GM21390 (cell line): ENCODE measurements around the gene GOLGA8J.
"Not testable (repeated sequence)": the region's sequence is repeated elsewhere in the genome, so short reads cannot be mapped to it uniquely, and the experiment has no call there.

ENCODE experiments used
- ATAC-seq: cut with Tn5 transposase; IDR thresholded peaks from one replicate; pipeline ENCODE4 v1.9.1; 2021; ENCODE audit not compliant: unreplicated experiment

Gene GOLGA8J

GRCh38 chr15:30073915-30074314 lies 8.8 kb upstream of the GOLGA8J start:
- no peak for ATAC-seq

- ATAC-seq = not testable (repeated sequence)
Measured at GRCh38 chr15:30080816-30081215, 1.9 kb upstream of the GOLGA8J start.

- ATAC-seq = not testable (repeated sequence)
Measured at GRCh38 chr15:30097827-30098226, 15.1 kb downstream of the GOLGA8J start.

DNA sequence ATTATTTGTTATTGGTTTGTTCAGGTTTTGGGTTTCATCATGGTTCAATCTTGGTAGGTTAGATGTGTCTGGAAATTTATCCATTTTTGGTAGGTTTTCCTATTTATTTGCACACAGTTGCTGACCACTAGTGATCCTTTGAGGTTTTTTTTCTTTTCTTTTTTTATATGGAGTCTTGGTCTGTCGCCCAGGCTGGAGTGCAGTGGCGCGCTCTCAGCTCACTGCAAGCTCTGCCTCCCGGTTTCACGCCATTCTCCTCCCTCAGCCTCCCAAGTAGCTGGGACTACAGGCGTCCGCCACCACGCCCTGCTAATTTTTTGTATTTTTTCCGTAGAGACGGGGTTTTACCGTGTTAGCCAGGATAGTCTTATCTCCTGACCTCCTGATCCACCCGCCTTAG lies 20.1 kb downstream of the GOLGA8J start:
- not testable (repeated sequence) for ATAC-seq

GRCh38 chr15:30103941-30104507 lies 21.3 kb downstream of the GOLGA8J start:
- ATAC-seq = not testable (repeated sequence)

DNA sequence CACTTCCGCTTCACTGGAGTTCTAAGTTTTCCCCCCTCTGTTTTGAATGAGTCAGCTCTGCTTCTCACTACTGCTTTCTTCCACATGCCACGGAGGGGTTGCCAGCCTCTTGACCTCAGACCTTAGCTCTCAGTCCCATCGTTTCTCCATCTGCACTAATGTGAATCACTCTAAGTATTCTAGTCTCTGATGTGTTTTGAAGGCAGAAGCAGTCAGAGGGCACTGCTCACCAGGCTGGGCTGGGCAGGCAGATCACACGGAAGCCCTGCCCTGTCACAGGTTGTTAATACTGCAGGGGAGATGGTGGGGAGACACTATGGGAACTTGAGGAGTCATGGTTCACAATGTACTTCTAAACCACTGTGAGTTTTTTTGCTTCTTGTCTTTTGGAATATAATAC lies 27.8 kb downstream of the GOLGA8J start:
- ATAC-seq = not testable (repeated sequence)

DNA sequence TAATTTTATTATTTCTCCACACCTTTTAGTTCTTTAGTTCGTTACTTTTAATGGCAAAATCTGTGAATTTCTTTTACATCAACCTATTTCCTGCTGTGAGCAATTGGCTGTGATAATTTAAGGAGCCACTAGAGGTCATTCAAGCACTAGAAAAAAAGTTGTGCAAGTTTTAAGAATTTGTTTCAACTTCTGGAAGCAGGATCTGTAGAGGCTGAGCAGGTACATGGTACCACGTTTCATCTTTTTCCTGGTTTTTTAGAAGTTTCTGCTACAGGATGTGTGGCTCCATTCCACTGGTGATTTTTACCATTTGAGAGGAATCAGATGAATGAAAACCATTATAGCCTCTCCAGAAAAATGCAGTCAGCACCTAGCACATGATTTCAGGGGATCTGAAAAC lies 47.3 kb downstream of the GOLGA8J start:
- ATAC-seq = not testable (repeated sequence)

- ATAC-seq = not testable (repeated sequence)
Measured at GRCh38 chr15:30134751-30135150, 52.0 kb downstream of the GOLGA8J start, which contains the start of gene GOLGA8T. GOLGA8T (plus strand) TSS chr15:30135051; CDS start chr15:30135149, 98 bp downstream.
